HL-60/S4 treated with phorbol 12-myristate 13-acetate at 8.2 ng/mL for 4 days and 3 days (cell line): ENCODE results near the gene ARSI.

ENCODE experiments used
- in situ Hi-C: fragments of 300-500 bp; cut with MboI; formaldehyde crosslinking; loops from 2 replicates; pipeline ENCODE4 v1.15.0; 2022; ENCODE audit warnings: low sequenced_read_pairs

The ARSI gene

DNA sequence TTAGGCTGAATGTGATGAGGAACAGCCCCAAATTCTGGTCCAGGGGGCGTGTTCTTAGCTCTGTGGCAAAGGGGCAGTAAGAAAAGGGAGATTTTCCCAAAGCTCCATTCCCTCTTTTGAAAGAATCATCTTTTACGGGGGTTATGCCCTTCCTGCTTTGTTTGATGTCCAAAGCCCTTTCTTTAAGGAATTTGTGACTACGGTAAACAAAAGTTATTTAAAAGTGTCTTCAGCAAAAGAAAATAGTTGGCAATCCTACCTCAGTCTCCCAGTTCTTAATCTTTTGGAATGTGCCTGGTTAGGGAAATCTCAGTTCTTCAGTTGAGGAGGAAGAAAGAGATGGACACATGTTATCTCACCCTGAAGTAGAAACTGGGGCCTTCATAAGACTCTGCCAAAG is 24.4 kb upstream of the ARSI start:
- in situ Hi-C loops, result no loop called here

DNA sequence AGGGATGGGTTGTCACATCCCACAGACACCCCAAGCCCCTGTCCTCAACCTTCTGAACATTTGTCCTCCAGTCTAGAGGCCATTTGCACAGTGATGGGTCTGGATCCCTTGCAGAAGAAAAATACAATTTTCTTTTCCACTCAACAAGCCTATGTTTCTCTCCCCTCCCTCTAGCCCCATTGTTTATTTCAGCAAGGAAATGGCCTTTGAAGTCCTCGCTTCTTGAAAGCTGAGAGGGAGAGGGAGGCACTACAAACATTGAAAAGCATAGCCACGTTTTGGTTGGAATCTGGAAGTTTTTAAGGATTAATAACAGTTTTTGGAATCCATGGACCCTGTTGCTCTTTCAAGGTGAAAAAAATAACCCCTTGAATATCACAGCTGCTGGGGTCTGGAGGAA is 24.0 kb upstream of the ARSI start:
- in situ Hi-C loops, result no loop called here

DNA sequence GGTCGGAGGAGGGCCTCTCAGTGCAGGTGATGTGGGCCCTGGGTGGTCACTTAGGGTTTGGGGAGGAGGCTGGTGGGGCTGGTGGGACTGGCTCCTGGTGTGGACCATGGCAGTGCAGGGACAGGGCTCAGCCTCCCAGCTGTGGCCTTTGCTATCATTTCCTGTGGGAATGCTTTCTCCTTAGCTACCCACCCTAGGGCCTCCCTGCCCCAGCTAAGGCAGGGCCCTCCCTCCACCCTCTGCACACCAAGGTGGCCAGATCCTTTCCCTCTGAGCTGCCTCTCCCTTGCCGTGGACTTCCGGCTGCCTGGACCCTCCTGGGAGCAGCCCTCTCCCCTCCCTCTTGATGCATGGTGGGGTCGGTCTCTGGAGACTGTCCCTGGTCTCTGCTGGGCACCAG is 22.7 kb upstream of the ARSI start:
- in situ Hi-C loops, result no loop called here

DNA sequence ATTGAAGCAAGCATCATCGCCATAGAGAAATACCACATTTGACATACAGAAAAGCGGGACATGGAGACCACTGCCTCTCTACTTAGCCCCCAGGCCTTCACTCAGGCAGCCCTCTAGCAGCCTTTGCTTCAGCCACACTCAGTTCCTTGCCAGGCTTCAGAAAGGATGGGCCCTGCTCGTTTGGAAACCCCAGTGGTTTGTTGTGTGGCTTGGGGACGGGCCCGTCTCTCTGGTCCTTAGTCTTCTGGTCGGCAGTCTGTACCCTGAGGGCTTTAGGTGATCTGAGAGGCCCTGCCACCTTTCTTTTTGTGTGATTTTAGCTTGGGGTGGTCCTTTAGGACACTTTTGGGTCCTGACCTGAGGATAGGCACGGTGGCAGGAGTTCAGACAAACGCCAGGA is 21.1 kb upstream of the ARSI start:
- in situ Hi-C loops, result no loop called here

DNA sequence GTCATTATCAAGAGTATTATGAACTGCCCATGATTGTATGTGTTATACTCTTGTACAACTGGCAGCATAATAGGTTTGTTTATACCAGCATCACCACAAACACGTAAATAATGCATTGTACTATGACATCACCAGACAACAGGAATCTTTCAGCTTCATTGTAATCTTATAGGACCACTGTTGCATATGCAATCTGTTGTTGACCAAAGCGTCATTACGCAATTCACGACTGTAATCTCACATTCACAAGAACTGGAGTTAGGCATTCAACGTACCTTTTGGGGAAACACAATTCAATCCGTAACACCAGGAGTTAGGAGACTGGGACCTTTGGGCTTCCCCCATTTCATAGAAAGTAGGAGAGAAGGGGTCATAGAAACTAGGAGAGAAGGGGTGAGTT is 20.4 kb upstream of the ARSI start:
- in situ Hi-C loops, result no loop called here

DNA sequence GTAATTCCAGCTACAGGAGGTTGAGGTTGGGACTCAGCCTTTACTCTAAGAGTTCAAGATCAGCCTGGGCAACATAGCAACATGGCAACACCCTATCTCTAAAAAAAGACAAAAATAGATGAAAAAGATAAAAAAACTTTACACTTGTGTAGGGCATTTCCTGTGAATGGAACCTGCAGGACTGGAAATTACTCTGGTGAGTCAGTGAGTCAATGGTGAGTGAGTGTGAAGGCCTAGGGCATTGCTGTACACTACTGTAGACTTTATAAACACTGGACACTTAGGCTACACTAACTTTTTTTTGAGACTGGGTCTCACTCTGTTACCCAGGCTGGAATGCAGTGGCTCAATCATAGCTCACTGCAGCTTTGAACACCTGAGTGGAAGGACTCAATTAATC is 19.5 kb upstream of the ARSI start:
- in situ Hi-C loops, result no loop called here

DNA sequence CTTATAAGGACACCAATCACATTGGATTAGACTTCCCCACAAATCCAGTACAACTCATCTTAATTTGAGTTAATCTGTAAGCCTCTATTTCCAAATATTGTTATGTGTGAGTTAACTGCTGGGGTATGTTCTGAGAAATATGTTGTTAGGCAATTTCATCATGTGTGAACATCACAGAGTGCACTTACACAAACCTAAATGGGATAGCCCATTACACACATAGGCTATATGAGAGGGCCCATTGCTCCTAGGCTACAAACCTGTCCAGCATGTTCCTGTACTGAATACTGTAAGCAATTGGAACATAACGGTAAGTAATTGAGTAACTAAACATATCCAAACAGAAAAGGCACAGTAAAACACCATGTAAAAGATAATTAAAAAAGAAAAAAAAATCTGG is 19.1 kb upstream of the ARSI start:
- in situ Hi-C loops, result no loop called here

DNA sequence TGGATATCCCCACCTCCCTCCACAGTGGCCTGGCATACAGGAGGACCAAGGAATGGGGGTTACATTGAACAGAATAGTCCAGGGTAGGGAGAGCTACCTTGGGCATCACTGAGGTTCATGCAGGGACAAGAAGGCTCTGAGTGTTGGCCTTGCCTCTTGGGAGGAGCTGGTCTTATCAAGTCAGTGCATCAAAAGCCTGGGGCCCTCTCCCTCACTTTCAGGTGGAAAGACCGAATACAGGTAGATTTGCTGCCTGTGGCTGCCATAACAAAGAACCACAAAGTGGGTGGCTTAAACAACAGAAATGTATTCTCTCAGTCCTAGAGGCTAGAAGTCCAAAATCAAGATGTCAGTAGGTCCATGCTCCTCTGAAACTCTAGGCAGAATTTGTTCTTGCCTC is 18.5 kb upstream of the ARSI start:
- in situ Hi-C loops, result no loop called here

DNA sequence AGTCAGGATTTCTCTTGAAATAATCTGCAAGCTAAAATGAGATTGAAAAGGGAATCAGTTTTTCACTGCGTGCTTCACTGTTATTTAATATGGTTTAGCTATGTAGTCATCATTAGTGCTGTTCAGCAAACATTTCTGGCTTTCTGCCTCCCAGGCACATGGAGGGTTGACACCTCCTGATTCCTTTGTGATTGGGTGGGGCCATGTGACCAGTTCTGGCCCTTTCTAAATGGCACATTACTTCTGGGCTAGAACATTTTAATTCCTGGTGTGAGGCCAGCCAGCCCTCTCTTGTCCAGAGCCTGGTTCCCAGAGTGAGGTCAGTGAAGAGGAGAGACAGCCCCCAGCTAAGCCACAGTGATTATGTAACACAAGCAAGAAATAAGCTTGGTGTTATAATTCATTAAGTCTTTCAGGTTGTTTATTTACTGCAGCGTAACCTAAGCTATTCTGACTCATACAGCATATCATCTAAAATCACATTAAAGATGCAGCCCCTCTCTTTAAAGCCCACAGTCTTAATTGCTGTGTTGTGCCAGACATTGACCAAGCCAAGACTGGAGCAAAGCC is 17.4 kb upstream of the ARSI start:
- in situ Hi-C loops, result no loop called here

DNA sequence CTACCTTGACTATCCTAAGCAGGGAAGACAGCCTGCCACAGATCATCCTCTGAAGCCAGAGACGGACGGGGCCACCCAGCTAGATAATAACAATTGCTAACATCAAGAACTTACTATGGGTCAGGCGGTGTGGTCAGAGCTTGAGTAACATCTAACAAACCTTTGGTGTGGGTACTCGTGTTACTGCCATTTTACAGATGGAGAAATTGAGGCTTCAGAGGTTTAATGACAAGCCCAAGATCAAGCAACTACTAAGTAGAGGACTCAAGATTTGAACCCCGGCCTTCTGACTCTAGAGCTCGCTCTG is 16.7 kb upstream of the ARSI start:
- in situ Hi-C loops, result no loop called here

DNA sequence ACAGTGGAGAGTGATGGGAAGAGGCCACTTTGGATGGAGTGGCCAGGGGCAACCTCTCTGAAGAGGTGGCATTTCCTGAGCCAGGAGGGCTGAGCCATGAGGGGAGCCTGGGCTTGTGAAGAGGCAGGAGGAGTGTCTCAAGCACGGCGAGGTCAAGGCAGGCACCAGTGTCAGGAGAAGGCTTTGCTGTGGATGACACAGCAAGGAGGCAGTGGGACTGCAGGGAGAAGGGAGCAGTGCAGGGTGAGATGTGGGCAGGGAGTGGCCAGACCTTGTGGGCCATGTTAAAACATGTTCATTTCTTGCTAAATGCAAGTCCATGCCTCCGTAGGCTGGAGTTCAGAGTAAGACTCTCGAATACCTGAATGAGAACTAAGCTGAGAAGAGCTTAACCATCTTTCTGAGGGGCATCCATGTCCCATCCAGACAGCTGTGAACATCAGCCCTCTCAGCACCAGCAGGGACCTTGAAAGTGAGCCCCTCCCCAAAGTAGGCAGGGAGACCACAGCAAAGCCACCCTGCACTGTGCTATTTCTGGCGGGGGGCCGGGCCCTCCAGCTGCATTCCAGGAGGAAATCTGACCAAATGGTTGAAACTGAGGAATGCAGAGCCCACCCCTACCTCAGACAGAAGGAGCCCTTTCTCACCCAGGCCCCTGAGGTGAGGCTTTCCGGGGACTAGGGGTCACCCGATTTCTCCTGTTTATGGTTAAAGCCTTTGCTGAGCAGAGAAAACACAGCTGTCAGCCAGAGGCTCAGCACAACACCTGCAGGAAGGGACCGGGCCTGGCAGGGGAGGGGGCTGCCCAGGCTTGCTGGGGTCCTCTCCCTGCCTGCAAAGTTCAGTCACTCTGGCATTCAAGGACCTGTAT is 16.1 kb upstream of the ARSI start:
- in situ Hi-C loops, result no loop called here

DNA sequence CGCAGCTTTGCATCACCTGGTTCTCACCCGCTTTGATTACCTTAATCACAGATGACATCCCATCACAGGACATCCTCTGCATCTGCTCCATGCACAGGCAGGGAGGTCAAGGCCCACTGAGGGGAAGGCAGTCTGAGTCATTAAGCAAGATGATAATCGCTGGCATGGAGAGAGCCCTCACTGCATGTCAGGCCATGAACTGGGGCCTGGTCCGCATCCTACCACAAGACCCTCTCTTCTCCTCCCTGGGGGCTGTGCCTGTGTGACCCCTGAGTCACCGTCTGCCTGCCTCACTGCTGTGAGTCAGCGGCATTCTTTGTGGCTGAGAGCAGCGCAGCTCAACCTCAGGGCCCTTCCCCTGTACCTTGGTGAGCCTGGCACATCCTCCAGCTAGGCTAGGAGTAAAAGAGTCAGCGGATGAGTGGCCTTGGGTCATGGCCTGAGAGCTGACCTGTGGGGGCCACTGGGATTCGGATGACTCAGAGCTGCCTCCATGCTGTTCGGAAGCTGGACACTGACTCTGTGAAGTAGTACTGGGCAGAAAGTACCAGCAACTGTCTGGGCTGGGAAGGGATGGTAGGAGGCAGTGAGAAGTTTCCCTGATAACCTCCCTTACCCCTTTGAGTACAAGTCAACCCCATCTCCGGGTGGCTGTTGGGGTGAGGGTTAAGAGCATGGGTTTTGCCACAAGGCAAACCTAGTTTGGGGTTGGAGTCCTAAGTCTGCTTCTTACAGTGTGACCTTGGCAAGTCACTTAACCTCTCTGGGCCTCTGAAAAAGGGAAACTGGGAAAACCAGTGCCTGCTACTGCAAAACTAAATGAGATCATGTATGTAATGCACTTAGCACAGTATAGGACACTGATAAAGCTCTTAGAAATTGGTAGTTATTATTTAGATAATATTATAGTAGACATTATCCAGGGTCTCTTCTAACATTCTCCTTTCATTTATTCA is 14.6 kb upstream of the ARSI start:
- in situ Hi-C loops, result no loop called here

DNA sequence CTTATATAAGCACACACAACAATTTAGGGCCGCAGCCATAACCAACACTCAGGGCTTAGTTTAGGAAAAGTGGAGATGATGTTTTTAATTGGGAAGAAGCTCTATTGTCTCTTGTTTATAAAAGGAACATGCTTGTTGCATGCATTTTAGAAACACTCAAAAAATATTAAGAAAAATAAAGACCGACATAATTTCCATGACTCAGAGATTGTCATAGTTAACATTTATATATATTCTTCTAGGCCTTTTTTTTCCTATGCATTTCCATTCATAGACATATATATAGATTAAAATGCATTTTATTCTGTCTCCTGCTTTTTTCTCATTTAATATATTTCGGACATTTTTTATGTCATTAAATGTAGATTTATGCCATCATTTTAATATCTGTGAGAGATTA is 13.6 kb upstream of the ARSI start:
- in situ Hi-C loops, result no loop called here

DNA sequence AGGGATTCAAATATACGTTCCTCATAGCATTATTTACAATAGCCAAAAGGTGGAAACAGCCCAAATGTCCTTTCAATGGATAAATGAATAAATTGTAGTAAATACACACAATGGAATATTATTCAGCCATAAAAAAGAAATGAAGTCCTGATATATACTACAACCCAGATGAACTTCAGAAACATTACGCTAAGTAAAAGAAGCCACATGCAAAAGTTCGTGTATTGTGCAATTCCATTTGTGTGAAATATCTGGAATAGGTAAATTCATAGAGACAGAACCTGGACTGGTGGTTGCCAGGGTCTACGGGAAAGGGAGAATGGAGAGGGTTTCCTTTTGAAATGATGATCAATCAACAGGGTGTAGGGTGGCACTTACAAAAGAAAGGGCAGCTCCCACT is 12.5 kb upstream of the ARSI start:
- in situ Hi-C loops, result no loop called here

DNA sequence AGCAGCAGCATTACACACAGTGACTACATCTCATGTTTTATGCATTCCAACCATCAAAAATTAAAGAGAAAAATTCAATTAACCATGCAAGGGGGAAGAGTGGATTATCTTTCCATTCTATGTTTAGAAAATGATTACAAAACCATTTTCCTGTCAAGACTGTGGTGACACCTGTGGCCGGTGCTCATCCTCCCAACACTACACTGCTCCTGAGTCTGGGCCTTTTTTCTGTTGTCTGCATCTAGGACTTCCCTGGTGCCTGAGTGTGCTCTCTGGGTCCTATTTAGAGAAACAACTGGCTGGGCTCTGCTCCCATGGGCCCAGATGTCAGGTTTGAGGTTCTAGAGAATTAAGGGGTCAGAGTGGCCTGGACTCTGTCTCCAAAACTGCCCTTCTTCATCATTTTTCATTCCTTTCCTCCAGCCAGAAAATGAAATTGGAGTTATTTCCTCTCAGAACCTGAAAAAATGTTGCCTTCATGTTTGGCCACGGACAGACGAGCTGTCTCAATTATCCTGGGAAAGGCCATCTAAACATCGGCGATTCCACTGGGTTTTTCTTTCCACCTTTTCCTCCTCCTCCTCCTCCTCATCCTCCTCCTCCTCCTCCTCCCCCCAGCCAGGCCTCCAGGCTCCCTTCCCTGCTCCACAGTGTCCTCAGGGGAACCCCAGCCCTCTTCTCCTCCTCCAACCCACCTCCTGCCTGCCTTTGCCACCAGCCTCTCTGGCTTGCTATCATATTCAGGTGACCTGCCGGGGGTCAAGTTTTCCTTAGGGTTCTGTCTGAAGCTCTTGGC is 11.4 kb upstream of the ARSI start:
- in situ Hi-C loops, result no loop called here

DNA sequence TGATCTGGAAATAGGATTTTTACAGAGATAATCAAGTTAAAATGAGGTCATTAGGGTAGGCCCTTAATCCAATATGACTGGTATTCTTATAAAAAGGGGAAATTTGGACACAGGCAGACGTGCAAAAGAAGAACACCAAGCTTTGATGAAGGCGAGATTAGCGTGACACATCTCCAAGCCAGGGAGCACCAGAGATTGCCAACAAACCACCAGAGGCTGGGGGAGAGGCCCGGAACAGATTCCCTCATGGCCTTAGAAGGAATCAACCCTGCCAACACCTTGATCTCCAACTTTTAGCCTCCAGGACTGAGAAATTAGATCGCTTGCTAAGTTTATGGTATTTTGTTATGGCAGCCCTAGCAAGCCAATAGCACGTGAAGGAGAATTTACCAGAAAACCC is 10.8 kb upstream of the ARSI start:
- in situ Hi-C loops, result no loop called here

DNA sequence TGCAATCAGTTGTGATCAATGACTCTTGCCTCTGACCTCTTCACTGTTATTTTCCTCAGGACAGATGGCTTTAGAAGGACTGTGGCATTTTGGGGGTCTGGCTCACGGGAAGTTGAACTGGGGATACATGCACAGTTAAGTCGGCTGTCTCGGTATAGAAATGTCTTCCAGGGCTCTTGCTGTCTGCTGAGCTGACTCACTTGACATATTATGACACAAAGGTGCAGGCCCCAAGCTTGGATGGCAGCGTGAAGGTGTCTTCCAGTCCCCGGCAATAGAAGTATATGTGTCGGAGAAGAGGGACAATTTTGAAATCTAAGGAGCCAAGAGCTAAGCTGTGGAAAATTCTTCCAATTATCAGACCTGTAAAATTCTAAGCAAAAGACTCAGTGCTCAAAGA is 9.8 kb upstream of the ARSI start:
- in situ Hi-C loops, result no loop called here

DNA sequence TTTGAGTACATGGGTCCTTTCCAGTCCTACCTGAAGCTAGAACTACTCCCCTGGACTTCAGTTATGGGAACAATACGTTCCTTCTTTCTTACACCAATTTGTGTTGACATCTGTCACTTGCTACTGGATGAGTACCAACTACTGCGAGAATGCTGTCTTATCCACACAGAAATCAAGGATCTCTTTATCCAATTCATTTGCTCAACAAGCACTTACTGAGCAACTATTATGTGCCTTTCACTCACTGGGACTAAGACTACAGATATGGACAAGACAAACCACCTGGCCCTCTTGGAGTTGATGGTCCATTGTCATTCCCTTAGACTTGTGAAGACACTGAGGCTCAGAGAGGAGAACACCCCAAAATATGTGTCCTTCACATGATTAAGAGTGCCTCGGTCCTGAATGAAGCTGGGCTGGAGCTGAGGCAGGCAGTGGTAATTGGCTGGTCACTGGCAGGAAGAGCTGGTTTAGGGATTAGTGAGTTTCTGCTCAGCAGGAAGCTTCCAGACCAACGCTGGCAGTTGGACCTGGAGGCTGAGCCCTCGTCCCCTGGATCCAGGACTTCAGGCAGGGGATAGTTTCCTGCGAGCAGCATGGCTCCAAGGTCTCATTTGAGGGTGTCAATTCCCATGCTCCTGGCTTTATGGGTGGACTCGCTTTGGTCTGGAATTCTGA is 8.4 kb upstream of the ARSI start:
- in situ Hi-C loops, result no loop called here

DNA sequence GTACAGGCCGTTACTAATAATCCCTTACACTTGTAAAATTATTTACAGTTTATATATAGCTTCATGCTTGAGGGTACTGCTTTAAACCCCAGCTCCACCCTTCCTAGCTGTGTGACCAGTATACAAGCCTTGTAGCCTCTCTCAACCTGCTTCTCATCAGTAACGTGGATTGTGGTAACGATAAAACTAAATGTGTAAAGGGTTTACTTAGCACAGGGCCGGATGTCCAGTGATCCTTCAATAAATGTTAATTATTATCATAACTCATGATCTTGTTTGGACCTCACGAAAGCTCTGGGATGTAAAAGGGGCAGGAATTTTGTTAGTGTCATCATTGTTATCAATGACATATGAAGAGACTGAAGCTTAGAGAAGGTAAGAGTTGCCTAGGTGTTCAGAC is 7.5 kb upstream of the ARSI start:
- in situ Hi-C loops, result no loop called here

DNA sequence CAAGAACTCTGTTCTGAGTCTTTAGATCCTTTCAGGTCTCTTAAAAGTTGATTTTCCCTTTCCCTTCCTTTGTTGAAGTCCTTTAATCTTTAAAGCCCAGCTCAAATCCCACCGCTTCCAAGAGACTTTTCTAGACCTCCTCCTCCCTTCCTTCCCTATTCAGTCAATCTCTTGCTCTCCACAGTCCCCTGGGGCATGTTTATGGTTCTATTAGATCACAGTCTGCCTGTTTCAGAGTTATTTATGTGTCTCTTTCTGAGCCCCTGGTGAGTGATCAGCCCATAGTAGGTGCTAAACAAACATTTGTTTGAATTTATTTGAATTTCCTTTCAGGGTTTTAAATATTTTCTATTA is 7.2 kb upstream of the ARSI start:
- in situ Hi-C loops, result no loop called here
